Endothelial cell of umbilical vein (primary cell): ENCODE measurements around the gene FIGLA. TPM values are rescaled to one million over a fixed set of nuclear protein-coding genes. Genes with fewer than 3 reads are reported as not detected.

ENCODE experiments used
- BruUV-seq: library from RNA; stranded (reverse); fragments of 400-500 nt; replicated peaks from 2 replicates; lab custom pipeline; 2021; lab: Mats Ljungman, UMichigan
- CTCF ChIA-PET: fragments of 300-600, 350-600 bp; sonication (Branson Sonifier 250); formaldehyde crosslinking; loops from one replicate; lab custom pipeline; 2021; ENCODE audit warnings: antibody characterized with exemption, inconsistent platforms; lab: Charles Lee
- POLR2A ChIA-PET: fragments of 300-600, 350-600 bp; sonication (Branson Sonifier 250); formaldehyde crosslinking; loops from one replicate; lab custom pipeline; 2021; ENCODE audit warnings: antibody characterized with exemption, inconsistent platforms; lab: Charles Lee
- DNase-seq: peaks from one replicate; pipeline ENCODE4 v3.0.0-alpha.2; 2011; ENCODE audit warnings: low read depth, low spot score
- FAIRE-seq: peaks from 2 replicates; lab custom pipeline; 2011; peaks lifted over from hg19 to GRCh38; lab: Jason Lieb, UNC
- H2AFZ ChIP-seq: 2 replicates; pipeline ENCODE4 v1.6.0; 2012; ENCODE audit warnings: low read depth, low read length, control low read depth, inconsistent platforms
- H3K27ac ChIP-seq: 2 replicates; pipeline ENCODE4 v1.5.1; 2011; ENCODE audit warnings: low read depth, mild to moderate bottlenecking, control low read depth, low read length, moderate library complexity; ENCODE audit not compliant: insufficient read depth
- H3K27me3 ChIP-seq, 2 experiments: 2 replicates each; pipeline versions ENCODE4 v1.6.0 to v1.6.1; 2011; ENCODE audit warnings: low read length in 2 of 2, mixed read lengths in 1 of 2; ENCODE audit not compliant: control insufficient read depth in 2 of 2, insufficient read depth in 2 of 2
- H3K36me3 ChIP-seq, 2 experiments: 2 replicates in 1 of 2; 3 replicates in 1 of 2; pipeline ENCODE4 v1.5.1; 2011; ENCODE audit warnings: low read length in 2 of 2, mild to moderate bottlenecking in 1 of 2, moderate library complexity in 1 of 2; ENCODE audit not compliant: control insufficient read depth in 2 of 2, insufficient read depth in 2 of 2; ENCODE audit errors: extremely low read depth in 1 of 2
- H3K4me1 ChIP-seq: 3 replicates; pipeline ENCODE4 v1.5.1; 2011; ENCODE audit warnings: mild to moderate bottlenecking, low read length; ENCODE audit not compliant: control insufficient read depth, insufficient read depth; ENCODE audit errors: extremely low read depth
- H3K4me2 ChIP-seq: 2 replicates; pipeline ENCODE4 v1.6.1; 2011; ENCODE audit warnings: low read length, control low read depth, mixed read lengths; ENCODE audit not compliant: insufficient read depth
- H3K4me3 ChIP-seq, 3 experiments: fragments of 200-600 bp in 1 of 3; sonication (generic), shearing (Covaris generic) in 1 of 3; replicated peaks in 1 of 3; 2 replicates each; pipeline ENCODE4 v1.5.1; 2011 to 2016; ENCODE audit warnings: control low read depth in 3 of 3, low read length in 3 of 3, mild to moderate bottlenecking in 2 of 3, inconsistent platforms in 1 of 3, low read depth in 1 of 3, moderate library complexity in 1 of 3; ENCODE audit not compliant: insufficient read depth in 1 of 3
- H3K79me2 ChIP-seq: 2 replicates; pipeline ENCODE4 v1.6.0; 2012; ENCODE audit warnings: low read length, inconsistent platforms; ENCODE audit not compliant: control insufficient read depth, insufficient read depth
- H3K9ac ChIP-seq: replicated peaks from 2 replicates; pipeline ENCODE3; 2011; ENCODE audit warnings: low read length, control low read depth; ENCODE audit not compliant: insufficient read depth; ENCODE audit errors: extremely low read depth
- H3K9me1 ChIP-seq: replicated peaks from 3 replicates; pipeline ENCODE4 v1.6.0; 2011; ENCODE audit warnings: mild to moderate bottlenecking, low read length; ENCODE audit not compliant: control insufficient read depth, insufficient read depth; ENCODE audit errors: extremely low read depth
- H3K9me3 ChIP-seq: replicated peaks from 2 replicates; pipeline ENCODE4 v1.5.1; 2012; ENCODE audit warnings: low read length, inconsistent platforms; ENCODE audit not compliant: control insufficient read depth, insufficient read depth
- H4K20me1 ChIP-seq: replicated peaks from 2 replicates; pipeline ENCODE3; 2011; ENCODE audit warnings: mild to moderate bottlenecking, low read length; ENCODE audit not compliant: control insufficient read depth, insufficient read depth; ENCODE audit errors: extremely low read depth
- GATA2 ChIP-seq: IDR thresholded peaks from 2 replicates; pipeline ENCODE4 v1.7.0; 2011; ENCODE audit warnings: low read depth, mild to moderate bottlenecking, moderate library complexity, mixed read lengths, low read length; ENCODE audit not compliant: insufficient read length, insufficient read depth
- MYC ChIP-seq: IDR thresholded peaks from one replicate; pipeline ENCODE4 v1.6.1; 2011; ENCODE audit warnings: mild to moderate bottlenecking, low read depth, low read length
- POLR2A ChIP-seq: IDR thresholded peaks from 2 replicates; pipeline ENCODE4 v1.6.1; 2012; ENCODE audit warnings: low read depth, mild to moderate bottlenecking, control low read depth, low read length
- dilution Hi-C: fragments of 300-500 bp; cut with MboI; formaldehyde crosslinking; loops from one replicate; pipeline ENCODE4 v1.15.0; 2019; ENCODE audit warnings: low sequenced_read_pairs; ENCODE audit not compliant: extremely low pct_ligation_motif_present
- intact Hi-C: fragments of 100-400 bp; cut with micrococcal nuclease; formaldehyde crosslinking; loops from one replicate; pipeline ENCODE4 v1.10.0; 2022
- polyA plus RNA-seq, 4 experiments: library from polyadenylated mRNA; depleted of rRNA in 3 of 4; stranded (reverse) in 3 of 4; unstranded in 1 of 4; fragments of >200 nt; gene quantifications; 2 replicates each; pipeline versions ENCODE4 v1.2.1 to v1.2.3, GENCODE V29; 2011 to 2012; ENCODE audit warnings: missing spikeins in 1 of 4
- total RNA-seq: library from RNA; stranded (reverse); gene quantifications from 2 replicates; pipeline ENCODE4 v1.2.3, GENCODE V29; 2021
- TF ChIP-seq, protein P1 (sequence below): IDR thresholded peaks from 2 replicates; pipeline ENCODE4 v1.6.1; 2011; ENCODE audit not compliant: insufficient read depth, insufficient read length
- TF ChIP-seq, protein P2 (sequence below), 2 donors: IDR thresholded peaks; 1 replicate in 1 of 2; 2 replicates in 1 of 2; pipeline ENCODE4 v1.5.1; 2011; ENCODE audit warnings: low read length in 2 of 2, mild to moderate bottlenecking in 2 of 2, moderate library complexity in 2 of 2, control low read depth in 1 of 2, inconsistent platforms in 1 of 2, low read depth in 1 of 2; ENCODE audit not compliant: insufficient read depth in 1 of 2; ENCODE audit errors: extremely low read depth in 1 of 2

FIGLA gene
- total and polyA plus RNA-seq, 2 donors (not counting 3 experiments of a cell fraction or from before 2014, with no cell fraction given): not detected

GRCh38 chr2:70767079-70767698 lies 23.3 kb downstream of the FIGLA start:
- Histone ChIP-seq H4K20me1 (no peaks in the 10 kb centered on the region), H3K27ac (no peak overlapping the region), H3K36me3 (no peaks in the 10 kb centered on the region), H3K4me1 (peaks cover 3% of the 10 kb centered on the region), H2AFZ (no peak overlapping the region), H3K4me3 (no peak overlapping the region), H3K9ac (no peak overlapping the region), H3K4me2 (no peak overlapping the region), H3K27me3 (peaks cover 51 to 58% of the 10 kb centered on the region in 2 experiments), H3K9me1 (no peaks in the 10 kb centered on the region), H3K79me2 (no peaks in the 10 kb centered on the region), H3K9me3 (no peaks in the 10 kb centered on the region)
- POLR2A ChIA-PET: no interaction called here
- intact Hi-C loops (no loop called here), dilution Hi-C loops (no loop called here)
- DNase-seq (no peak), FAIRE-seq (no peak)
- BruUV-seq: no TSS peak
- CTCF ChIA-PET: interaction anchor here (1.0 kb wide), 1 partner anchor 22 kb away, joined by 5 read pairs; no protein-coding TSS in a partner anchor
- TF ChIP-seq, protein P1, sequence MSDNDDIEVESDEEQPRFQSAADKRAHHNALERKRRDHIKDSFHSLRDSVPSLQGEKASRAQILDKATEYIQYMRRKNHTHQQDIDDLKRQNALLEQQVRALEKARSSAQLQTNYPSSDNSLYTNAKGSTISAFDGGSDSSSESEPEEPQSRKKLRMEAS: no peak
- TF ChIP-seq GATA2: no peak

- H4K20me1 ChIP-seq: no peaks in the 10 kb centered on the region
- no peak overlapping the region for H3K4me2 ChIP-seq
- TF ChIP-seq, protein P1: no peak
- TF ChIP-seq MYC: no peak
- TF ChIP-seq POLR2A: no peak
- TF ChIP-seq, protein P2, sequence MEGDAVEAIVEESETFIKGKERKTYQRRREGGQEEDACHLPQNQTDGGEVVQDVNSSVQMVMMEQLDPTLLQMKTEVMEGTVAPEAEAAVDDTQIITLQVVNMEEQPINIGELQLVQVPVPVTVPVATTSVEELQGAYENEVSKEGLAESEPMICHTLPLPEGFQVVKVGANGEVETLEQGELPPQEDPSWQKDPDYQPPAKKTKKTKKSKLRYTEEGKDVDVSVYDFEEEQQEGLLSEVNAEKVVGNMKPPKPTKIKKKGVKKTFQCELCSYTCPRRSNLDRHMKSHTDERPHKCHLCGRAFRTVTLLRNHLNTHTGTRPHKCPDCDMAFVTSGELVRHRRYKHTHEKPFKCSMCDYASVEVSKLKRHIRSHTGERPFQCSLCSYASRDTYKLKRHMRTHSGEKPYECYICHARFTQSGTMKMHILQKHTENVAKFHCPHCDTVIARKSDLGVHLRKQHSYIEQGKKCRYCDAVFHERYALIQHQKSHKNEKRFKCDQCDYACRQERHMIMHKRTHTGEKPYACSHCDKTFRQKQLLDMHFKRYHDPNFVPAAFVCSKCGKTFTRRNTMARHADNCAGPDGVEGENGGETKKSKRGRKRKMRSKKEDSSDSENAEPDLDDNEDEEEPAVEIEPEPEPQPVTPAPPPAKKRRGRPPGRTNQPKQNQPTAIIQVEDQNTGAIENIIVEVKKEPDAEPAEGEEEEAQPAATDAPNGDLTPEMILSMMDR (IDR thresholded peaks at IDR 0.05; ENCODE audit: extremely low read depth in 1 of 2, insufficient read depth in 1 of 2, low read depth in 1 of 2, low read length in 2 of 2): no peak
- CTCF ChIA-PET: interaction anchor here (1.5 kb wide), 1 partner anchor 235 kb away, joined by 4 read pairs; no protein-coding TSS in a partner anchor
- intact Hi-C loops: no loop called here
- H3K27ac ChIP-seq: no peak overlapping the region
- FAIRE-seq (no peak), DNase-seq (no peak)
- H3K9me3 ChIP-seq: no peaks in the 10 kb centered on the region
- H2AFZ ChIP-seq: no peak overlapping the region
- peaks cover 3% of the 10 kb centered on the region for H3K4me1 ChIP-seq
- H3K9me1 ChIP-seq: no peaks in the 10 kb centered on the region
- H3K9ac ChIP-seq: no peak overlapping the region
- no peaks in the 10 kb centered on the region for H3K36me3 ChIP-seq
- no TSS peak for BruUV-seq
- POLR2A ChIA-PET: no interaction called here
- H3K79me2 ChIP-seq: no peaks in the 10 kb centered on the region
- dilution Hi-C loops: no loop called here
- no peak overlapping the region for H3K4me3 ChIP-seq
- H3K27me3 ChIP-seq: peaks cover 48 to 58% of the 10 kb centered on the region in 2 experiments
Measured at GRCh38 chr2:70766357-70767078, 23.9 kb downstream of the FIGLA start.
